Tibial artery (tissue), 4 donors: ENCODE data around the gene FGGY.

Experiments used
- DNase-seq, 2 donors: peaks; one replicate each; pipeline ENCODE4 v3.0.0-alpha.2; 2019
- H3K27ac ChIP-seq, 2 donors: fragments of 200-600 bp; sonication (generic) in 1 of 2; 1 replicate in 1 of 2; 2 replicates in 1 of 2; pipeline ENCODE4 v1.5.1; 2018 to 2019; ENCODE audit warnings: mild to moderate bottlenecking in 1 of 2
- H3K27me3 ChIP-seq, 2 donors: fragments of 200-600 bp; sonication (generic) in 1 of 2; one replicate each; pipeline versions ENCODE4 v1.5.1 to v1.6.0; 2016 to 2019
- H3K36me3 ChIP-seq, 3 donors: fragments of 200-600 bp; sonication (generic) in 2 of 3; one replicate each; pipeline ENCODE4 v1.5.1; 2016 to 2019; ENCODE audit warnings: mild to moderate bottlenecking in 2 of 3
- H3K4me1 ChIP-seq, 4 donors: fragments of 200-600 bp; sonication (generic) in 2 of 4; 1 replicate in 3 of 4; 2 replicates in 1 of 4; pipeline ENCODE4 v1.5.1; 2016 to 2019
- H3K4me3 ChIP-seq, 2 donors: fragments of 200-600 bp; sonication (generic) in 1 of 2; 1 replicate in 1 of 2; 2 replicates in 1 of 2; pipeline ENCODE4 v1.5.1; 2018 to 2019; ENCODE audit warnings: mild to moderate bottlenecking in 2 of 2
- H3K9me3 ChIP-seq, 3 donors: fragments of 200-600 bp; sonication (generic) in 1 of 3; one replicate each; pipeline ENCODE4 v1.5.1; 2016 to 2019
- CTCF ChIP-seq, 2 experiments: fragments of 200-600 bp in 1 of 2; fragments of 450-650 bp in 1 of 2; IDR thresholded peaks; one replicate each; pipeline ENCODE4 v1.5.1; 2017 to 2019; ENCODE audit warnings: antibody characterized with exemption in 2 of 2, mild to moderate bottlenecking in 1 of 2, moderate library complexity in 1 of 2
- intact Hi-C: fragments of 100-400 bp; cut with DNase I; formaldehyde crosslinking; loops from one replicate; pipeline ENCODE4 v1.15.0; 2023; ENCODE audit warnings: low total_unique reads

The FGGY gene

DNA sequence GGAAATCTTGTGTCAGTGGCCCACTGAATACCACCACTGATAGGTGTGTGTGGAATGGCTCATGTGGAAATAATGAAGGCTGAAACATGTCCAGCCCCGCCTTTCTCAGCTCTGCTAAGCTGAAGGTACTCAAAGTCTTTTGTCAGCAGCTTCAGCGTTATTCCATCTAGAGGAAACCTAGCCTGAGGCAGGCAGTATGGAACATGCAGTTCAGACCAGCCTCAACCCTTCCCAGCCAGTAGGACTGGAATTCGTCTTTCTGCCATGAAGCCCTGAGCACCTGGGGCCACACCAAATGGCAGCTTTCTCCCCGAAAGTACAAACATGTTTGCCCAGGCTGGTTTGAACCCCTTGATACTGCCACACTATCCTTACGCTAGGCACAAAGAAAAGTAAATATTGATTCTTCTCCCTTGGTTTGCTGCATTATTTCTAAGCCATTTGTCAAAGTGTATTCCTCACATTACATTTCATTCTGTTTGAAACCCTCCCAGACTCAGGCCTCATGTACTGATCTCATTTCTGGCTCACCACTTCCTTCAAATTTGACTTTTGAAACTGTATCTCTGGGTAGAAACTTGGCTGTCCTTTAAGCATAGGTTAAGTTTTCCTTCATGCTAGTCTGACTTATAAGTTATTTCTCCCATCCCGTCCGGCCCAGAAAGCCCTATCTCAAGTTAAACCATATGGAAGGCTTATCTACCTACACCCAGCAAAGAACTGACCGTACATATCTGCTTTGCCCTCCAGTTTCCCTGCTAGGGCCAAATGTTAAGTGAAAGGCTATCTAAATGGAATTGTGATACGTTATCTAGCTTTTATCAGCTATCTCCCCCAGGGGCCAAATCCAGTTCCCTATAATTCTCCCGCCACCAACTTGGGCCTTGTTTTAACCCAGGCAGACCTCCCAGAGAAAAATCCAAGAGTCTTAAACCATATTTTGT, 472.2 kb downstream of the FGGY start:
- Histone ChIP-seq H3K27me3 (no peaks in the 10 kb centered on the region), H3K27ac (no peak overlapping the region), H3K4me1 (no peaks in the 10 kb centered on the region), H3K9me3 (no peaks in the 10 kb centered on the region), H3K36me3 (no peaks in the 10 kb centered on the region), H3K4me3 (no peak overlapping the region)
- no peak for TF ChIP-seq CTCF (IDR thresholded peaks at IDR 0.05)
- intact Hi-C loops = no loop called here
- DNase-seq = no peak

DNA sequence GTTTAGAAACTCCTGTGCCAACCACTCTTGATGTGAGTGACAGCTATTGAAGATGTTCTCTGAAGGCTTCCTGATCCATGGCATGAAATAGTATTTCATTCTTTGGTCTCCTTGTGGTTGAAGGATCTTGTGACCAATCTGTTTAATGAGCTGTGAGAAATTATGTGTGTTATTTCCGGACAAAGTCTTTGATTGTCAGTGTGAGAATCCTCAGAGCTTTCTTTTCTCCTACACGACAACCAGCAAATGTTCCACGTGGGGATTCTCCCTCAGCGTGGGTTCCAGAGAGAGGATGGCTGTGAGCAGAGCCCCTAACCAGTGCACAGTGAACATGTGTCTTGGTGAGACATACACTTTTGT, 472.8 kb downstream of the FGGY start:
- intact Hi-C loops = no loop called here

GRCh38 chr1:59771361-59771760, 474.5 kb downstream of the FGGY start:
- Histone ChIP-seq H3K27ac (no peak overlapping the region), H3K36me3 (no peaks in the 10 kb centered on the region), H3K9me3 (no peaks in the 10 kb centered on the region), H3K4me1 (no peaks in the 10 kb centered on the region), H3K27me3 (no peaks in the 10 kb centered on the region), H3K4me3 (no peak overlapping the region)
- DNase-seq = no peak
- no peak for TF ChIP-seq CTCF (IDR thresholded peaks at IDR 0.05)
- intact Hi-C loops = no loop called here

More for the DNA sequence above, 472.8 kb downstream of the FGGY start:
- Histone ChIP-seq H3K36me3 (no peaks in the 10 kb centered on the region), H3K4me3 (no peak overlapping the region), H3K9me3 (no peaks in the 10 kb centered on the region), H3K4me1 (no peaks in the 10 kb centered on the region), H3K27me3 (no peaks in the 10 kb centered on the region), H3K27ac (no peak overlapping the region)
- no peak for TF ChIP-seq CTCF (IDR thresholded peaks at IDR 0.05)
- DNase-seq = no peak

- no peak overlapping the region for H3K4me3 ChIP-seq
- no peak overlapping the region for H3K27ac ChIP-seq
- H3K36me3 ChIP-seq = no peaks in the 10 kb centered on the region
- intact Hi-C loops = no loop called here
- H3K9me3 ChIP-seq = no peaks in the 10 kb centered on the region
- no peak for DNase-seq
- TF ChIP-seq CTCF (IDR thresholded peaks at IDR 0.05) = no peak
- H3K4me1 ChIP-seq = no peaks in the 10 kb centered on the region
- H3K27me3 ChIP-seq = no peaks in the 10 kb centered on the region
These were observed 478.6 kb downstream of the FGGY start for GRCh38 chr1:59775480-59775879.

- Histone ChIP-seq H3K27ac (no peak overlapping the region), H3K9me3 (no peaks in the 10 kb centered on the region), H3K4me3 (no peak overlapping the region), H3K27me3 (no peaks in the 10 kb centered on the region), H3K4me1 (no peaks in the 10 kb centered on the region), H3K36me3 (no peaks in the 10 kb centered on the region)
- intact Hi-C loops = no loop called here
- no peak for DNase-seq
- no peak for TF ChIP-seq CTCF (IDR thresholded peaks at IDR 0.05)
These were observed 480.3 kb downstream of the FGGY start for GRCh38 chr1:59776960-59777852.
